Tibial artery (tissue), 4 donors: ENCODE data around the gene ZBTB16.

Source experiments
- DNase-seq, 2 donors: peaks; one replicate each; pipeline ENCODE4 v3.0.0-alpha.2; 2019
- H3K27ac ChIP-seq, 2 donors: fragments of 200-600 bp; sonication (generic) in 1 of 2; 1 replicate in 1 of 2; 2 replicates in 1 of 2; pipeline ENCODE4 v1.5.1; 2018 to 2019; ENCODE audit warnings: mild to moderate bottlenecking in 1 of 2
- H3K27me3 ChIP-seq, 2 donors: fragments of 200-600 bp; sonication (generic) in 1 of 2; one replicate each; pipeline versions ENCODE4 v1.5.1 to v1.6.0; 2016 to 2019
- H3K36me3 ChIP-seq, 3 donors: fragments of 200-600 bp; sonication (generic) in 2 of 3; one replicate each; pipeline ENCODE4 v1.5.1; 2016 to 2019; ENCODE audit warnings: mild to moderate bottlenecking in 2 of 3
- H3K4me1 ChIP-seq, 4 donors: fragments of 200-600 bp; sonication (generic) in 2 of 4; 1 replicate in 3 of 4; 2 replicates in 1 of 4; pipeline ENCODE4 v1.5.1; 2016 to 2019
- H3K4me3 ChIP-seq, 2 donors: fragments of 200-600 bp; sonication (generic) in 1 of 2; 1 replicate in 1 of 2; 2 replicates in 1 of 2; pipeline ENCODE4 v1.5.1; 2018 to 2019; ENCODE audit warnings: mild to moderate bottlenecking in 2 of 2
- H3K9me3 ChIP-seq, 3 donors: fragments of 200-600 bp; sonication (generic) in 1 of 3; one replicate each; pipeline ENCODE4 v1.5.1; 2016 to 2019
- CTCF ChIP-seq, 2 experiments: fragments of 200-600 bp in 1 of 2; fragments of 450-650 bp in 1 of 2; IDR thresholded peaks; one replicate each; pipeline ENCODE4 v1.5.1; 2017 to 2019; ENCODE audit warnings: antibody characterized with exemption in 2 of 2, mild to moderate bottlenecking in 1 of 2, moderate library complexity in 1 of 2
- intact Hi-C: fragments of 100-400 bp; cut with DNase I; formaldehyde crosslinking; loops from one replicate; pipeline ENCODE4 v1.15.0; 2023; ENCODE audit warnings: low total_unique reads

Gene ZBTB16

GRCh38 chr11:114099392-114100178 is 40.1 kb downstream of the ZBTB16 start:
- Histone ChIP-seq H3K27me3 (no peaks in the 10 kb centered on the region), H3K27ac (peak overlapping the region; percentile 38 to 39), H3K36me3 (peaks cover 28 to 60% (median 35%) of the 10 kb centered on the region in 3 donors), H3K9me3 (no peaks in the 10 kb centered on the region), H3K4me1 (peaks cover 4 to 100% (median 83%) of the 10 kb centered on the region in 4 donors), H3K4me3 (peak overlapping the region in 1 of 2 donors; percentile 21)
- no peak for DNase-seq
- intact Hi-C loops: no loop called here
- TF ChIP-seq CTCF (IDR thresholded peaks at IDR 0.05): no peak

GRCh38 chr11:114102993-114103896 is 43.7 kb downstream of the ZBTB16 start:
- Histone ChIP-seq H3K4me3 (peak overlapping the region in 1 of 2 donors; percentile 6), H3K27ac (peak overlapping the region; percentile 51 to 72), H3K4me1 (peaks cover 4 to 100% (median 92%) of the 10 kb centered on the region in 4 donors), H3K27me3 (no peaks in the 10 kb centered on the region), H3K9me3 (no peaks in the 10 kb centered on the region), H3K36me3 (peaks cover 42 to 74% (median 43%) of the 10 kb centered on the region in 3 donors)
- intact Hi-C loops: no loop called here
- TF ChIP-seq CTCF (IDR thresholded peaks at IDR 0.05): no peak
- no peak for DNase-seq

GRCh38 chr11:114105611-114106010 is 46.1 kb downstream of the ZBTB16 start:
- TF ChIP-seq CTCF (IDR thresholded peaks at IDR 0.05): no peak
- Histone ChIP-seq H3K27me3 (no peaks in the 10 kb centered on the region), H3K27ac (peak overlapping the region; percentile 51 to 72), H3K9me3 (no peaks in the 10 kb centered on the region), H3K36me3 (peaks cover 22 to 71% (median 36%) of the 10 kb centered on the region in 3 donors), H3K4me1 (peaks cover 0 to 100% (median 97%) of the 10 kb centered on the region in 4 donors), H3K4me3 (peak overlapping the region in 1 of 2 donors; percentile 13)
- no peak for DNase-seq
- intact Hi-C loops: no loop called here

- H3K9me3 ChIP-seq: no peaks in the 10 kb centered on the region
- peaks cover 17 to 67% (median 32%) of the 10 kb centered on the region in 3 donors for H3K36me3 ChIP-seq
- no peak overlapping the region for H3K4me3 ChIP-seq
- intact Hi-C loops: no loop called here
- H3K4me1 ChIP-seq: peaks cover 0 to 100% (median 96%) of the 10 kb centered on the region in 4 donors
- DNase-seq: no peak
- H3K27me3 ChIP-seq: no peaks in the 10 kb centered on the region
- peak overlapping the region; percentile 51 to 72 for H3K27ac ChIP-seq
- TF ChIP-seq CTCF (IDR thresholded peaks at IDR 0.05): no peak
Observed at GRCh38 chr11:114106047-114106446, 46.5 kb downstream of the ZBTB16 start.

GRCh38 chr11:114106986-114107385 is 47.5 kb downstream of the ZBTB16 start:
- intact Hi-C loops: no loop called here
- Histone ChIP-seq H3K27ac (peak overlapping the region; percentile 72 to 78), H3K27me3 (no peaks in the 10 kb centered on the region), H3K4me3 (no peak overlapping the region), H3K36me3 (peaks cover 17 to 63% (median 31%) of the 10 kb centered on the region in 3 donors), H3K9me3 (no peaks in the 10 kb centered on the region), H3K4me1 (peaks cover 0 to 100% (median 96%) of the 10 kb centered on the region in 4 donors)
- TF ChIP-seq CTCF (IDR thresholded peaks at IDR 0.05): no peak
- no peak for DNase-seq
